GM23248 (cell line): ENCODE measurements around the gene CNTNAP5. TPM values are rescaled to one million over a fixed set of nuclear protein-coding genes. Genes with fewer than 3 reads are reported as not detected.

Source experiments
- DNase-seq: peaks from one replicate; pipeline ENCODE4 v3.0.0-alpha.2; 2015
- H2AFZ ChIP-seq: fragments of 200-600 bp; sonication (generic); 2 replicates; pipeline ENCODE4 v1.6.1; 2016; ENCODE audit warnings: antibody characterized with exemption
- H3F3A ChIP-seq: fragments of 200-600 bp; sonication (generic); 2 replicates; pipeline ENCODE4 v1.6.1; 2016; ENCODE audit warnings: mild to moderate bottlenecking, antibody characterized with exemption, mixed run types; ENCODE audit not compliant: insufficient read depth
- H3K27ac ChIP-seq: fragments of 200-600 bp; sonication (generic); 2 replicates; pipeline ENCODE4 v1.5.1; 2016; ENCODE audit warnings: mild to moderate bottlenecking
- H3K27me3 ChIP-seq: fragments of 200-600 bp; sonication (generic); replicated peaks from 2 replicates; pipeline ENCODE4 v1.6.1; 2016; ENCODE audit warnings: mild to moderate bottlenecking; ENCODE audit not compliant: insufficient read depth
- H3K36me3 ChIP-seq: fragments of 200-600 bp; sonication (generic); 2 replicates; pipeline ENCODE4 v1.6.1; 2016; ENCODE audit warnings: low read depth, mild to moderate bottlenecking
- H3K4me1 ChIP-seq: fragments of 200-600 bp; sonication (generic); 2 replicates; pipeline ENCODE4 v1.6.1; 2016; ENCODE audit warnings: mild to moderate bottlenecking; ENCODE audit not compliant: insufficient read depth
- H3K4me2 ChIP-seq: fragments of 200-600 bp; sonication (generic); one replicate; pipeline ENCODE4 v1.6.1; 2016; ENCODE audit warnings: mild to moderate bottlenecking; ENCODE audit not compliant: unreplicated experiment
- H3K4me3 ChIP-seq: fragments of 200-600 bp; sonication (generic); 2 replicates; pipeline ENCODE4 v1.5.1; 2016; ENCODE audit warnings: mild to moderate bottlenecking
- H3K79me2 ChIP-seq: fragments of 200-600 bp; sonication (generic); 2 replicates; pipeline ENCODE4 v1.6.1; 2016; ENCODE audit warnings: mild to moderate bottlenecking; ENCODE audit not compliant: insufficient read depth
- H3K9ac ChIP-seq: fragments of 200-600 bp; sonication (generic); 2 replicates; pipeline ENCODE4 v1.6.1; 2016; ENCODE audit warnings: mild to moderate bottlenecking
- H3K9me2 ChIP-seq: fragments of 200-600 bp; sonication (generic); 2 replicates; pipeline ENCODE4 v1.6.1; 2016; ENCODE audit warnings: mixed run types, mild to moderate bottlenecking, moderate library complexity; ENCODE audit not compliant: insufficient read depth
- H3K9me3 ChIP-seq: fragments of 200-600 bp; sonication (generic); one replicate; pipeline ENCODE4 v1.6.1; 2017; ENCODE audit warnings: low read depth
- H4K20me1 ChIP-seq: fragments of 200-600 bp; sonication (generic); 2 replicates; pipeline ENCODE4 v1.6.0; 2016; ENCODE audit not compliant: insufficient read depth
- EZH2 ChIP-seq: fragments of 200-600 bp; sonication (generic); IDR thresholded peaks from 2 replicates; pipeline ENCODE4 v1.6.1; 2018; ENCODE audit warnings: antibody characterized with exemption, mild to moderate bottlenecking; ENCODE audit not compliant: insufficient read depth, poor library complexity, severe bottlenecking
- EZH2phosphoT487 ChIP-seq: fragments of 200-600 bp; sonication (generic); IDR thresholded peaks from 2 replicates; pipeline ENCODE4 v1.6.1; 2018; ENCODE audit warnings: antibody characterized with exemption, moderate library complexity, mild to moderate bottlenecking, low read depth; ENCODE audit not compliant: insufficient read depth
- WGBS, 2 experiments: methylation state at CpG; one replicate each; pipeline ENCODE4 v1.1.6; 2015 to 2017; ENCODE audit warnings: low lambda C conversion rate in 2 of 2, low coverage in 1 of 2; ENCODE audit errors: missing lambda C conversion rate in 2 of 2; 5-methylcytosine and 5-hydroxymethylcytosine counted together
- in situ Hi-C: fragments of 300-500 bp; cut with MboI; formaldehyde crosslinking; loops from 2 replicates; pipeline ENCODE4 v1.15.0; 2020
- polyA plus RNA-seq: library from polyadenylated mRNA; unstranded; fragments of >200 nt; fragmentation: Nextera tagmentation; extraction: Ambion mirVana; gene quantifications from 2 replicates; pipeline ENCODE4 v1.2.1, GENCODE V29; 2016
- total RNA-seq: library from RNA; depleted of rRNA; stranded (reverse); fragments of >200 nt; shearing (Covaris generic); gene quantifications from 2 replicates; pipeline ENCODE4 v1.2.3, GENCODE V29; 2014

CNTNAP5 gene
- total and polyA plus RNA-seq, 2 experiments from 2014 or later = not detected

- no peak overlapping the region for H3K4me2 ChIP-seq
- no peaks in the 10 kb centered on the region for H3K79me2 ChIP-seq
- no peaks in the 10 kb centered on the region for H3K27me3 ChIP-seq
- no peak overlapping the region for H3K4me3 ChIP-seq
- in situ Hi-C loops = no loop called here
- no peak overlapping the region for H2AFZ ChIP-seq
- H3K9me3 ChIP-seq = peaks cover 4% of the 10 kb centered on the region
- no peak overlapping the region for H3K9ac ChIP-seq
- WGBS, 2 experiments = 0% methylated on average over 1 of the region's 1 CpG
- H3K27ac ChIP-seq = no peak overlapping the region
- TF ChIP-seq EZH2phosphoT487 (no peak), EZH2 (no peak)
- no peak for DNase-seq
- no peaks in the 10 kb centered on the region for H3K4me1 ChIP-seq
- H4K20me1 ChIP-seq = no peaks in the 10 kb centered on the region
- H3K36me3 ChIP-seq = no peaks in the 10 kb centered on the region
- H3K9me2 ChIP-seq = no peaks in the 10 kb centered on the region
- no peaks in the 10 kb centered on the region for H3F3A ChIP-seq
Measured at GRCh38 chr2:124692707-124693106, 667.6 kb downstream of the CNTNAP5 start.

DNA sequence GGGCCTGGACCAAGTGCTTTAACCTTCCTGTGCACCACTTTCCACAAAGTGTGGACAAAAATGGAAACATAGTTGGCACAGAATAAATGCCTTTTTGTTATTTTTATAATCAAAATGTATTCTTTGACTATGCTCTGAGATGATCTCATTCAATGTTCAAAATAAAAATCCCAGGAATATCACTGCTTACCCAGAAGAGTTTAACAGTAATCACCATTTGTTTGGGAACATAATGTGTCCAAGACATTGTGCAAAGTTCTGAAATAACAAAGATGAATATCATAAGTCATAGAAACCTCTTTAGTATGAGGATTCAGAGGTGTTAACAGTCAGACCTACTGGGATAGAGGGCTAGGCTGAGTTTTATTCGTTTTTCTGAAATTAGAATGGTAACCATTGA, 668.1 kb downstream of the CNTNAP5 start:
- in situ Hi-C loops = no loop called here
- Histone ChIP-seq H3K4me1 (no peaks in the 10 kb centered on the region), H3K9me3 (no peaks in the 10 kb centered on the region), H3F3A (no peaks in the 10 kb centered on the region), H3K36me3 (no peaks in the 10 kb centered on the region), H3K79me2 (no peaks in the 10 kb centered on the region), H3K27me3 (no peaks in the 10 kb centered on the region), H2AFZ (no peak overlapping the region), H3K4me3 (no peak overlapping the region), H4K20me1 (no peaks in the 10 kb centered on the region), H3K9me2 (no peaks in the 10 kb centered on the region), H3K4me2 (no peak overlapping the region), H3K9ac (no peak overlapping the region), H3K27ac (no peak overlapping the region)
- DNase-seq = no peak
- 0 to 8% methylated on average over 1 of the region's 1 CpG for WGBS, 2 experiments
- TF ChIP-seq EZH2 = no peak
- no peak for TF ChIP-seq EZH2phosphoT487

GRCh38 chr2:124698979-124699565, 674.0 kb downstream of the CNTNAP5 start:
- no peak overlapping the region for H3K4me3 ChIP-seq
- DNase-seq = no peak
- in situ Hi-C loops = no loop called here

DNA sequence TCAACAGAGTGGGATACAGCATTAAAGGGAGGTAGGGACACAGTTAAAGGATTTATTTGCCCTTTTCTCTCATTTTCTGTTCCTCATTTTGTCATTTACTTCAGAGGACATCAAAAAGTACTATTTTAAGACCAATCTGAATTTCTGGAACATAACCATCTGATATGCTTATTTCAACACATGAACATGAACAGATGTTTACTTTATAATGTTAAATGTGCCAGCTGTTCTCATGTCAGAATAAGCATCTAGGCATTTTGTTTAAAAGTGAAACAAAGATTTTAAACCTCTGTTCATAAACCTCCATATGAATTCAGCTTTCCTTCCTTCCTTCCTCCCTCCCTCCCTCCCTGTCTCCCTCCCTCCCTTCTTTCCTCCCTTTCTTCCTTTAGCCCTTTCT, 677.7 kb downstream of the CNTNAP5 start:
- H3K79me2 ChIP-seq = no peaks in the 10 kb centered on the region
- no peak overlapping the region for H3K9ac ChIP-seq
- TF ChIP-seq EZH2 (no peak), EZH2phosphoT487 (no peak)
- no peaks in the 10 kb centered on the region for H3F3A ChIP-seq
- no peak overlapping the region for H3K27ac ChIP-seq
- no peaks in the 10 kb centered on the region for H3K9me2 ChIP-seq
- no peaks in the 10 kb centered on the region for H3K4me1 ChIP-seq
- H3K27me3 ChIP-seq = no peaks in the 10 kb centered on the region
- no peak overlapping the region for H3K4me2 ChIP-seq
- H4K20me1 ChIP-seq = no peaks in the 10 kb centered on the region
- H3K9me3 ChIP-seq = no peaks in the 10 kb centered on the region
- no peak overlapping the region for H3K4me3 ChIP-seq
- no peaks in the 10 kb centered on the region for H3K36me3 ChIP-seq
- H2AFZ ChIP-seq = no peak overlapping the region
- in situ Hi-C loops = no loop called here
- no peak for DNase-seq

More at GRCh38 chr2:124698979-124699565, 674.0 kb downstream of the CNTNAP5 start:
- no peaks in the 10 kb centered on the region for H4K20me1 ChIP-seq
- H3F3A ChIP-seq = no peaks in the 10 kb centered on the region
- no peaks in the 10 kb centered on the region for H3K4me1 ChIP-seq
- no peak overlapping the region for H3K4me2 ChIP-seq
- H3K27ac ChIP-seq = no peak overlapping the region
- no peak overlapping the region for H3K9ac ChIP-seq
- H3K9me2 ChIP-seq = no peaks in the 10 kb centered on the region
- H3K36me3 ChIP-seq = no peaks in the 10 kb centered on the region
- H3K79me2 ChIP-seq = no peaks in the 10 kb centered on the region
- 6 to 11% methylated on average over 4 of the region's 4 CpGs for WGBS, 2 experiments
- no peaks in the 10 kb centered on the region for H3K27me3 ChIP-seq
- H2AFZ ChIP-seq = no peak overlapping the region
- H3K9me3 ChIP-seq = no peaks in the 10 kb centered on the region
- TF ChIP-seq EZH2phosphoT487 = no peak
- TF ChIP-seq EZH2 = no peak
